Stimulated activated CD8-positive, alpha-beta memory T cell treated with anti-CD3 and anti-CD28 coated beads, Interleukin-4, amount 100 ng/mL, for 48 hours (primary cell): ENCODE results near the gene TMEM89.
A peak's percentile ranks its signal among the peaks of the same experiment; 100 is the strongest.

Experiments
- DNase-seq: peaks from one replicate; pipeline ENCODE4 v3.0.0-alpha.2; 2020

The TMEM89 gene

DNA sequence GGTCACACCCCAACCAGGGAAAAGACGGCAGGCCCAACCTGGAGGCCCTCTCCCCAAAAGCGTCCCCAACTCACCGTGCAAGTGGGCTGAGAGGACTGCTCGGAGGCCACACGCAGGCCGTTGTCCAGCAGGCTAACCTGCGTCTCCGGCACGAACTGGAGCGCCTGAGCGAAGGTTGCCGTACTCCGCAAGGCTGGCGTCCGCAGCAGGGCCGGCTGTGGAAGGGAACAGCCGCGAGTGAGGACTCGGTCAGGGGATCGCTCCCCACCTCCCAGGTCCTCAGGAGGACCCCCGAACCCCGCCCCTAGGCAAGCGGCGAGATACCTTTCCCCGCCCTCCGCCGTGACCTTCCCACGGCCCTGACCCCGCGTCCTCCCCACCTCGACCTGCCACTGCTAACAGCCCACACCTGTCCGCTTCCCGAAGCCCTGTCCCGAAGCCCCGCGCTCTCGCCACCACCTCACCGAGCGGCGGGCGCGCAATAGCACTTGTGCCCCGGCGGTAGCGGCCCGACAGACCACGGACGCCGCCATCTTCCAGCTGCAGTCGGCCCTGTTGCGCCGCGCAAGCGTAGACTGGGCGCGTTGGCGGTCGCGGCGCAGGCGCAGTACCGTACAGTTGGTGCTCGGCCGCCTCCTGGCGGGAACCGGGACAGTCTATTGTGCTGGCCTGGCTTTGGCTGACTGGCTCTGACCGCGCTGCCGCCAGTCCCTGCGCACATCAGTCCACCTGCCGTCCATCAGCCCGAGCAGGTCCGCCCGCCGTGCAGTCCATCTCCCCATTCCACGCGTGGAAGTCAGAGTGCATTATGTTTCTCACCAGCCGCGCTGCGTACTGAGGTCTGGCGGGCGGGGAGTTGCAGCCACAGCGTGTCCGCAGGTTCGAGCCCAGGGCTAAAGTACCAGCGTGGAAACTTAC, 12.2 kb downstream of the TMEM89 start, which contains the start of gene UQCRC1:
UQCRC1 (minus strand) TSS at position 559 of the 918 bp plus-strand sequence; CDS start at position 533, 26 bp downstream.
- DNase-seq = peak; percentile 93

DNA sequence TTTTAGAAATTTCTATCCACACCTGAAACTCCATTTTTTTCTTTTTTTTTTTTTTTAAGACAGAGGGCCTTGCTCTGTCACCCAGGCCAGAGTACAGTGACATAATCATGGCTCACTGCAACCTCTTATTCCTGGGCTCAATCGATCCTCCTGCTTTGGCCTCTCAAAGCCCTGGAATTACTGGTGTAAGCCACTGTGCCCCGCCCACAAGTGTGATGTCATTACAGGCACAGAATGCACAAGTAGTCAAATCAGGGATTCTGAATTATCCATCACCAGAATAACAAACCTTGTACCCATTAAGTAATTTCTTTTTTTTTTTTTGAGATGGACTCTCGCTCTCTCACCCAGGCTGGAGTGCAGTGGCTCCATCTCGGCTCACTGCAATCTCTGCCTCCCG, 14.1 kb downstream of the TMEM89 start:
- DNase-seq = peak; percentile 56

DNA sequence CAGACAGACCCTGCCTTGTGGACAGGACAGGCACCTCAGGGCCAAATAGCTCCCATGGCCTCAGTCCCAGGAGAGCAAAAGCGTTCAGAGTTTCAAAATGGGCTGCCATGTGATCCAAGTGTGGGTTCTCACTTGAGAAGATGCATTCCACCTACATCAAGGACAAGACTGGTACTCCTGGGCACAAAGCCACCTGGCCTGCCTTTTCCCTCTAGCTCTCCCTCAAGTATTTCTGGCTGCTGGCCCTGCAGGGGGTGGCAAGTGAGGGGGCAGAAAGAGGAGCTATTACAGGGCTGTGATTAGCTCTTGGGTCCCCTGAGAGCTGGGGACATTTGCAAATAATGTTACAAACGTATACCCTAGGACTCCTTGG, 20.0 kb downstream of the TMEM89 start:
- DNase-seq = no peak

DNA sequence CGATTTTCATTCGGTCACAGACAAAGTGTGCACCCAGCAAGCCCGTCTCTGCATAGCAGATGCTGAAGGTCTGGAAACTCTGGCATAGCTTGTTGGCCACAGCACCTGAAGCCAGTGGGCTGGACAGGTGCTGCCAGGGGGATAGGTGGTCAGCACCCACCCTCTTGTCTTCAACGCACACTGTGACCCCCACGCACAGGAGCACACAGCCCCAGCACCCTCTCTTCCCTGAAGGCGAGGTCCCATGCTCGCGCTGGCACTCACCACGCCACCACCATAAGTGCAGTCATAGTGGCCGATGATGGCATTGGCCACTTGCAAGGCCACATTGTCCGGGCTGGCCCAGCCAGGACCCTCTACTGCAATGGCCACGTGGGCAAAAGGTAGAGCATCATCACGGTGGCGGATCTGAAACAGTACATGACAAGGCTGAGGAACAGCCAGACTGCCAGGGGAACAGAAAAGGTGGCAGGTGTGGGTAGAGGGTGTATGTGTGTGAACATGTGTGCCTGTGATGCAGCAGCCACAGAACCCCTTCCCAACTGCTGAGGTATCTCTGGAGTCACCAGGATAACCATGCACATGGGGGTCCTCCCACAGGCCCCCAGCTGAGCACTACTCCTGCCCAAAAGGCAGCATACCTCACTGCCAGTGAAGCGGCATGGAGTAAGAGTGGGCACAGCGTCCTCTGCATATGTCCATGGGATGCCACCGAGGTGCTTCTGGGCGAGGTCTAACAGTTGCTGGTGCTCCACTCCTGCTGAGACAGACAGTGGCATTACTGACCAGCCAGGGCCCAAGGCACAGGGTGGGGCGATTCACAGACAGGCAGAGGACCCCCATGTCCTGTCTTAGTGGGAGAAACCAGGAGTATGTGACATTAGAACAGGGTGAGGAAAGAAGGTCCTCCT, 20.6 kb downstream of the TMEM89 start:
- DNase-seq = no peak

DNA sequence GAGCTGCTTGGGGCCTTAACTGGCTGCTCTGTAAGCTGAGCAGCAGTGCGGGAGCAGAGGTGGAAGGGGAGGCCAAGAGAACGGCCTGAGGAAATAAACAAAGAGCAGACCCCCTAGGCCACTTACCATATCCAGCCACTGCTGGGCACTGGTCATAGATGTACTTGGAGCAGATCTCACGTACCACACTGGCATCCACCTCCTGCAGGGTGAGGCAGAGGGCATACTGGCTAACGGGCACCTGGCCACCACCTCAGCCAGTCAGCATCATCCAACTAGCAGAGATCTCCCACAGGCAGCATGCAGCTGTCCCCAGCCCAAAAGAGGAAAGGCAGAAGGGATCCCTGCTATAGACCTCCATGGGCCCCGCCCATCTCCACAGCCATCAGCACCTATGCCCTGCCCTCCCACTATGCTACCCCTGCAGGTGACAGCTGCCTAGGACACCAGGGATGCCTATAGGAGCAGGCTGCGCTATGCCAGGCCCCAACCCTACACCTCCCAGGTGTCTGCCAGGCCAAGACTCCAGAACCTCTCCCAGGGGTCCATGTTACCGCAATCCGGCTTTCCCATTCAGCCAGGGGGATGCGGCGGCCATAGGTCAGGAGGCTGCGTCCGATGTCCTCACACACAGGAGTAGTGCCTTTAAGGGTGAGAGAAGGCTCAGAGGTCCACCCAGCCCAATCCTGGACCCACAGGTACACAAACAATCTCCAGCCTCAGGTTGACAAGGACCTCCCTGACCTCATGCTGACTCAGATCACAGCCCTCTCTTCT, 21.9 kb downstream of the TMEM89 start:
- no peak for DNase-seq

DNA sequence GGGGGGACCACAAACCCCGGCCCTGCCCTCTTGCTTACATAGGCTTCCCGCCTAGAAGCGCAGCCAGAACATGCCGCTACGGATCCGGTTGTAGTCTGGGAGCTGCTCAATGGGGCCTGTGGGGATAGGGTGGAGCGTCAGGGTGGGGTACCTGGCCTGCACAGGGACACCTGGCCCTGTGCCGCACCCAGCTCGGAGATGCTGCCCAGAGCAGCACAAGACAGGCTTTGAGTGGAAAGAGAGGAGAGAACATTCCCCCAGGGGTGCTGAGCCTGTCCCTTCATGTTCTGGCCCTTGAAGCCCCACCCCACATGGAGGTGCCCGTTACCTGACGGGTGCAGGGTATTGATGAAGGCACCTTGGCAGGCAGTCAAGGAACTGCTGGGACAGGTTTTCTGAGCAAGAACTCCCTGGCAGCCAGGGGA, 22.5 kb downstream of the TMEM89 start:
- DNase-seq = no peak

DNA sequence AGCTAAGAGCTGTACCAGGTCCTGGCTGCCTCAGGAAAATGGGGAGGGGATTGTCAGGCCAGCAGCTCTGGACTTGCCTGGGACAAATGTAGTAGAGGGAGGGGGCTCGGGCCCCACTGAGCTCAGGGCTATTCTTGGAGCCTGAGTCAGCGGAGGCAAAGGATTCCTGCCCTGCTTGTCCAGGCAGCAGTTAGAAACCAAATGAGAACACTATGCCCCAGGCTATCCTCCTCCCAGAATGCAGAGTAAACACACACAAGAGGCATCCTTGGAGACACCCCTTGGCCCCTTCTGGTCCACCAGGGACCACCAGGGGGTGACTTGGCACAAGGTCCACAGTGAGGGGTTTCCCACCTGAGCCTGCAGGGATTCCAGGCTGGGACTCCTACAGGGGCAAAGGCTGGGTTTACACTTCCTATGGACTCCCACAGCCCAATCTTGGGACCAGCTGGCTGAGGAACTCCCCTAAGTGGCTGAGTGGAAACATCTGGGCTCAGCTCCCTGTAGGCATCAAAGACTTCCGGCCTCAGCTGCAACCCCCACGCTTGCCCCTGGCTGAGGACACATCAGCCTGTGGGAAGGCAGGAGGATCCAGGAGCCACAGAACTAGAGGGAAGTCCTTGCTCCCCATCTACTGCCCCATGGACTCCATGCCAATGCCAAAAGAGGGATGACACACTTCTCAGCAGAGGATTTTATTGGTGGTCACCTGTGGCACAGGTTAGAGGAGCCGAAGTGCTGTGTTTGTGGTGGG, 23.1 kb downstream of the TMEM89 start:
- no peak for DNase-seq

DNA sequence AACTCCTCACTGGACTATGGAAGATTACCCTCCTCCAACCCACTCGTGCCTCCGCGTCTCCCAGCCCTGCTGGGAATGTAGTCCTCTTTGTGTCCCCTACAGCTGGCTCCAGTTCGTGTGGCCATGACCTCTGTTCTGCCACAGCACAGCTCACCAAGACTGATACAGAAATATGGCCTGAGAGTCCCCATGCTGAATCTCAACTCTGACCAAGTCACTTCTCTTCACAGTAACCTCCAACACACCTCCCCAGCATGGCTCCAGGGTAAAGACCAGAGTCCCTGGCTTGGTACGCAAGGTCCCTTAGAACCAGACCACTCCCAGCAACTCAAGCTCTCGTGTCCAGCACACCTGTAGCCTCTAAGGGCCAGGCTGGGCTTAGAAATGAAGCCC, 24.2 kb downstream of the TMEM89 start:
- DNase-seq = no peak

DNA sequence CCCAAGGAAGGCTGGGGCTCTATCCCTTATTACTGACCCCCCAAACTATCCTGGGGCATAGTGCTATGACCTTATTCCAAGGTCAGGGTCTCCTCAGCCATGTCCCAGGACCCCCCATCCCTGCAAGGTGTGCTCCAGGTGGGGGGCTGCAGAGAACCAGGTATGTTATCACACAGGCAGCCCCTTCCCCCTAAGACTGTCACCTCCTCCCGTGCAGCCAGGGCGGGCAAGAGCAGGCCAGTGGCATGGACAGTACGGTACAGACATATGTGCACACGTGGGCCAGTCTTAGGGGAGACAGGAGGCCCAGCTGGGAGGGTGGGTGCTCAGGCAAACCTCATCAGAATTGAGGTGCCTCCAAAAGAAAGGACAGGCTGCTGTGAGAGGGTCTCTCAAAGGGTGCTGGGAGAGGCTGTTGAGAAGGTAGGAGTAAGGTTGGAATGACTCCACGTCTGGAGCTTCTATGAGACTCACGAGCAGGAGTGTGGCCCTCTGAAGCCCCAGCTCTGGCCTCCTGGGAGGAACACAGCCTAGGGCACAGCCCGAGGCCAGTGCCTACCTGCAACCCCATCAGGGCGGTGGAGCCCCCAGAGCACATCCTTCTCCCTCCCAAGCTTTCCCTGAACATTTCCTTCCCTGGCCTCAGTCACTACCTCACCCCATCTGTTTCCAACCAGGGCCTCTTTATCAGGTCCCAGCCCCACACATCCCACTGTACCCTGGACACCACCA, 24.7 kb downstream of the TMEM89 start:
- no peak for DNase-seq

DNA sequence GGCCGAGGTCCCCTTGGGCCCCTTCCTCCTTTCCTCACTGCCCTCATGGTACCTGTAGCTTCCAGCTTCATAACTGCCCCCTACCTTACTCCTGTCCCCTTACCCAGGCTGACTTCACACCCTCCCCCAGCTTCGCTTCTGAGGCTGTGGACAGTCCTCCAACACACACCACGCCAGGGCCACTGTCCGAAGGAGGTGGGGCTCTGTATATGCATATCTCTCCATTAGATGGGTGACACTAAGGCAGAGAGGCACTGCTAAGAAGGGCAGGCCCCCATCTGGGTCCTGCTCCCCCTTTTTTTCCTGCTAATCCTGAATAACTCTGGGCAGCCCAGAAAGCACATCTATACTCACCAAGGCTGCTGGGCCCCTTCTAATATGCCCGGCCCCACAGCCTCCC, 25.4 kb downstream of the TMEM89 start:
- DNase-seq = no peak

DNA sequence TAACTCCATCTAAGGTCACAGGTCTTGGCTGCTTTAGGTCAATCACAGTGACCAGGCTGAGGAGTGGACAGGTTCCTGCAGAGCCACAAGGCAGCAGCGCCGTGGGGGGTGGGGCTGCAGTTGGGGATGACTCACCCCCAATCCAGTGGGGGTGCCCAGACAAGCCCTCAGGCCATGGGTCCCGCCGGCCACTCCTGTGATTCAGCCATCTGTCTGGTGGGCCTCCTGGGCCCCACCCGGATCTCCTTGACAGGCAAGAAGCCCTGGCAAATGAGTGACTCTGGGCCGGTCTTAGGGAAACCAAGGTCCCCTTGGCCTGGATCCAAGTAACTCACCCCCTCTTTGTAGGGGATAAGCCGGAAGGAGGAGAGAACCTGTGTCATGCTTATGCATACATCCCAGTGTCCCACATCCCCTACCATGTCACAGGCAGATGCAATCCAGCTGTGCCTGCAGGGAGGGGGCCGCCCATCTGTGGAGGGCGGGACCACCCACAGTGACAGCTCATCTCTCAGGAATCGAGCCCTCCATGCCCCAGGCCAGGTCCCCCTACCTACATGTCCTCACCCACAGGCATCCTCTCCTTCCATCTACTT, 25.9 kb downstream of the TMEM89 start:
- peak; percentile 36 for DNase-seq

DNA sequence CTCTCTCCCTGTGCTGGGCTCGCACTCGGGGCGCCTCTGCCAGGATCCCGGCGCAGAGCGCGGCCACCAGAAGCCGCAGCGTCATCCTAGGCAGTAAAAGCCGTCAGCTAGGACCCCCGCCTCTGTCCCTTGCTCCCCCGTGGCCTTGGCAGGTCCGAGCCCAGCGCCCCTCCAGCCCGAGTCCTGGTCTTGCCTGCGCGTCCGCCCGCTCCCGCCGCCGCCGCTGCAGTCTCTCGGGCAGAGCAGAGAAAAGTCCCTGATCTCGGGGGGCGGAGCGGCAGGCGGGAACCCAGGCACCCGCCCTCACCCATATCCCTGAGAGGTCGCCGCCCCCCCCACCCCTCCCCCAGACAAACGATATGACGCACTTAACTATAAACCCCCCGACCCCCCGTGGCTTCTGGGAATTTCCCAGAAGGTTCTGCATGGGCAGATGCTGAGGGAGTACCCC, 26.5 kb downstream of the TMEM89 start, which contains the start of gene COL7A1:
COL7A1 (minus strand) TSS at position 255 of the 451 bp plus-strand sequence; CDS start at position 85, 170 bp downstream.
- DNase-seq = no peak

DNA sequence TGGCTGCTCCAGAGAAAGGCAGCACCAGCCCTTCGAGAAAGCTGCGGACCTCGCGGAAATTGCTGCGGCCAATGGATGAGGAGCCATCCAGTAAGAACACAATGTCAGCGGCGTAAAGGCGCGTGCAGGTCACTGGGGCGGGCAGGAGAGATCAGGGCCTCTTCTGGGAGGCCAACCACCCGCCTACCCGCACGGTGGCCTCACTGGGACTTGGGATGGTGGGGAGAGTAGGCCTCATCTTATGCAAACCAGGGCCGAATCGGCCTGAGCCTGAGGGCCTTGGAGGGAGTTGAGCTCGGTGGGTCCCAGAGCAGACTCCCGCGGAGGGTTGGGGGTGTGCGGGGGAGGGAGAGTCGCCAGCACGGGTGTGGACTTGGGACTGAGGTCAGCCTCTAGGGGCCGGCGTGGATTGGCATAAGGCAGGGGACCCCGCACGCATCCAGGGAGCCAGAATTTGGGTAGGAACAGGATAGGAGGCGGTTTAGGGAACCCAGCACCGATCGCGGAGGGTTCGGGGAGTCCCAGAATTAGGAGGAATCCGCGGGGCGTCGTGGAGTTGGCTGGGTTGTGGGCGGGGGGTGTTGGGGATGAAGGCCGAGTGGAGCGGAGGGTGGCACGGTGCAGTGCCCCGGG, 27.0 kb downstream of the TMEM89 start:
- no peak for DNase-seq

DNA sequence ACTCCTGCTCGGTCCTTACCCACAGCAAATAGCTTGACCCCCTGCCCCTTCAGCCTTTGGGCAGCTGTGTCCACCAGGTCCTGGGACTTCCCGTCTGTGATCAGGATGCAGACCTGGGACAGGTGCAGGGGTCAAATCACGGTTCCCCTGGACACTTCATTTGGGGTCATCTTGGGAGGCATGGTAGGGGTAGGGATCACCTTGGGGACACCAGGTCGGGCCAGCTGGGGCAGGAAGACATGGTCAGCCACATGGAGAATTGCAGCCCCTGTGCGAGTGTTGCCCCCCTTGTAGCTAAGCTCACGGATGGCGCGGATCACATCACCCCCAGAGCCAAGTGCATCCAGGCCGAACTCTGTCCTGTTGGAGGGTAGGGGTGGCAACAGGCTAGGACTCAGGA, 28.2 kb downstream of the TMEM89 start:
- no peak for DNase-seq

DNA sequence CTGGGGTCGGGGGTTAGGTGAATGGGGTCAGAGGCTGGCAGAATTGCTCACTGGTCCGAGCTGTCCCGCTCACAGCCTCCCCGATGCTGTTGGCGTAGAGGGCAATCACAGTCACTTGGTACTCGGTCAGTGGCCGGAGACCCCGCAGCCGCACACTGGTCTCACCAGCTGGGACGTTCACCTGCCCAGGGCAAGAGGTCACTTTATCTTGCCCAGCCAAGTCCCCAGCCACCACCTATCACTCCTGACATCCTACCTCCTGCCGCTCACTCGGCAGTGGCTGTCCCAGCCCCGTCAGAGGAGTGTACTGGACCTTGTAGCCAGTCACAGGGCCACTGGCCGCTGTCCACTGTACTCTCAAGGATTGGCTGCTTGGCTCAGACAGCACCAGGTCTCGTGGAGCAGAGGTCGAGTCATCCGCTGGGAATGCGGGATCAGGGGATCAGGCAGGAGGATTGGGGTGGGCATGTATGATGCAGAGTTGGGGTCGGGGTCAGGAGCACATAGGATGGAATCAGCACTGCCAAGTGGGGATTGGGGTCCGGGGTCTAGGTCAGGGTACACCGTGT, 29.0 kb downstream of the TMEM89 start:
- no peak for DNase-seq

DNA sequence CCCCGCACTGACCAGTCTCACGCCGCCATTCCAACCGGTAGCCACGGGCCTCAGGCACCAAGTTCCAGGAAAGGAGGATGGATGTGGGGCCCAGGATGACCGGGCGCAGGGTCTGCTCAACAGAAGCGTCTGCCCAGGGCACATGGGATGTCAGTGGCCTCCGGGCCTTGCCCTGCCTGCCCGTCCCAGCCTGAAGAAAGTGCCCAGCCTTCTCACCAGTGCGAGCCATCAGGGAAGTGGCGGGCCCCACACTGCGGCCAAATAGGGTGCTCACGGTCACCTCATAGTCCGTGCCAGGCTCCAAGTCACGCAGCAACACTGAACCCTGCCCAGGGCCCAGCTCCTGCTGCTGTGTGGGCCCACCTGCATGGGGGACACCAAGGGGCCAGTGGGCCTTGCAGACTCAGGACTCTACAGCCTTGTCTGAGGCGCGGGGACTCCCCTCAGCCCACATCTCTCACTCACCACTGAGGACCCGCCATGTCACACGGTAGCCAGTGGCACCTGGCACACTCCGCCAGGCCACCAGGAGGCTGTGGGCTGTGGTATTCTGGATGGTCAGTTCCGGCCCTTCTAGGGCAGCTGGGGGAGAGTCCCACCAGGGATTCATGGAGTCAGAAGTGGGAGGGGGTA, 29.6 kb downstream of the TMEM89 start:
- no peak for DNase-seq

DNA sequence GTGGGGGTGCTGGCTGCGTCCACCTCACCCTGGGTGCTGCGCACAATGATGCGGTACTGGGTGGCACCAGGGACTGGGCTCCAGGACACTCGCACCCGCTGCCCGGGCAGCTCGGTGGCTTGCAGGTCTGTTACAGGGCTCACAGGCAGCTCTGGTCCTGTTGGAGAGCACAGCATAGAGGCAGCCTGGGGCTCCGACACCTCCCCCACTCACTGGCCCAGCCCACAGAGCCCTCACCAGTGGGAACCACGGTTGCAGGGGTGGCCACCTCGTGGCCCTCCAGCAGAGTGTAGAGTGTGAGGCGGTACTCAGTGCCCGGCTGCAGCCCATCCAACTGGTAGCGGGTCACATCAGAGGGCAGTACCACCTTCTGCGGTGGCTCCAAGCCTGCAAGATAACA, 30.1 kb downstream of the TMEM89 start:
- DNase-seq = no peak

DNA sequence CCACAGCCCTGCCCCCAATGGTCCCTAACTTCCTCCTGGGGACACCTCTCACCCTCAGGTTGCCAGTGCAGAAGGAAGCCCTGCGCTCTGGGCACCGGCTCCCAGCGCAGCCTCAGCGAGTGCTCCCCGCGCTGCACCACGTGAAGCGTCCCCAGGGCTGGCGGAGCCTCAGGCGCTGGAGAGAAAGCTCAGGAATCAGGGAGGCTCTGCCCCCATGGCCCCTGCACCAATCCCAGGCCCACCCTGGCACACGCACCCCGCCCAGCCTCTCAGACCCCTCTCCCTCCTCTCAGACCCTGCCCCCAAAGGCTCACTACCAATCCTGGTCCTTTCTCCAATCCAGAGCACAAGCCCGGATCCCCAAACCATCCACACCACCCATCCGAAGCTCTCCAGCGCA, 33.3 kb downstream of the TMEM89 start:
- no peak for DNase-seq

DNA sequence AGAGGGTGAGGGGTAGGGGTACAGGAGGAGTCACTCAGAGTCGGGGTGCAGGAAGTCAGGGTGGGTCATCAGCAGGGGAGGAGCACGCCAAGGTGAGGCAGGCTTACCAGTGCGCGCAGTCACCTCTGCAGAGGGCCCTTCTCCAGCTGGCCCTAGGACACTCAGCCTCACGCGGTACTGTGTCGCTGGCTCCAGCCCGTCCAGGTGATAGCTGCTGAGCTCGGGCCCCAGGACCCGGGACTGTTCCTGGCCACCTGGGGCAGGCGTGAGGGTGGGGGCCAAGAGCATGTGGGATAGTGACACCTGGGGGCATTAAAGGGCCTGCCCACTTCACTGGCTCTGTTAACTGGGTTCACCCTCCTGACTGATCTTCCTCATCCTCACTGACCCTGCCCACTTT, 33.9 kb downstream of the TMEM89 start:
- DNase-seq = no peak
